ENCODE results near the gene PI4KB.

DNA sequence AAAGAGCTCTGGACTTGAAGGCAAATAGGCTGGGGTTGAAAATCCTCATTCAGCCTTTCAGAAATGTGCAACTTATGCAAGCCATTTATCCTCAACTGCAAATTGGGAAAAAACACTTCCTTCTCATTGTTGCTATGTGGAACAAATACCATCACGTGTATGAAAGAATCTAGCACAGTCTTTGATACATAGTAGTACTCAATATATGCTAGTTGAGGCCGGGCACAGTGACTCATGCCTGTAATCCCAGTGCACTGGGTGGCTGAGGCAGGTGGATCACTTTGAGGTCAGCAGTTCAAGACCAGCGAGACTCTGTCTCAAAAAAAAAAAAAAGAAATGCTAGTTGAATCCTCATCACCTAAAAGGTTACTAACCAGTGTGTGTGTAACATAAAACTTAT is 8.2 kb downstream of the PI4KB start:
- TF ChIP-seq, protein P1, sequence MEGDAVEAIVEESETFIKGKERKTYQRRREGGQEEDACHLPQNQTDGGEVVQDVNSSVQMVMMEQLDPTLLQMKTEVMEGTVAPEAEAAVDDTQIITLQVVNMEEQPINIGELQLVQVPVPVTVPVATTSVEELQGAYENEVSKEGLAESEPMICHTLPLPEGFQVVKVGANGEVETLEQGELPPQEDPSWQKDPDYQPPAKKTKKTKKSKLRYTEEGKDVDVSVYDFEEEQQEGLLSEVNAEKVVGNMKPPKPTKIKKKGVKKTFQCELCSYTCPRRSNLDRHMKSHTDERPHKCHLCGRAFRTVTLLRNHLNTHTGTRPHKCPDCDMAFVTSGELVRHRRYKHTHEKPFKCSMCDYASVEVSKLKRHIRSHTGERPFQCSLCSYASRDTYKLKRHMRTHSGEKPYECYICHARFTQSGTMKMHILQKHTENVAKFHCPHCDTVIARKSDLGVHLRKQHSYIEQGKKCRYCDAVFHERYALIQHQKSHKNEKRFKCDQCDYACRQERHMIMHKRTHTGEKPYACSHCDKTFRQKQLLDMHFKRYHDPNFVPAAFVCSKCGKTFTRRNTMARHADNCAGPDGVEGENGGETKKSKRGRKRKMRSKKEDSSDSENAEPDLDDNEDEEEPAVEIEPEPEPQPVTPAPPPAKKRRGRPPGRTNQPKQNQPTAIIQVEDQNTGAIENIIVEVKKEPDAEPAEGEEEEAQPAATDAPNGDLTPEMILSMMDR (IDR thresholded peaks at IDR 0.05), result no peak
- TF ChIP-seq, protein P2, sequence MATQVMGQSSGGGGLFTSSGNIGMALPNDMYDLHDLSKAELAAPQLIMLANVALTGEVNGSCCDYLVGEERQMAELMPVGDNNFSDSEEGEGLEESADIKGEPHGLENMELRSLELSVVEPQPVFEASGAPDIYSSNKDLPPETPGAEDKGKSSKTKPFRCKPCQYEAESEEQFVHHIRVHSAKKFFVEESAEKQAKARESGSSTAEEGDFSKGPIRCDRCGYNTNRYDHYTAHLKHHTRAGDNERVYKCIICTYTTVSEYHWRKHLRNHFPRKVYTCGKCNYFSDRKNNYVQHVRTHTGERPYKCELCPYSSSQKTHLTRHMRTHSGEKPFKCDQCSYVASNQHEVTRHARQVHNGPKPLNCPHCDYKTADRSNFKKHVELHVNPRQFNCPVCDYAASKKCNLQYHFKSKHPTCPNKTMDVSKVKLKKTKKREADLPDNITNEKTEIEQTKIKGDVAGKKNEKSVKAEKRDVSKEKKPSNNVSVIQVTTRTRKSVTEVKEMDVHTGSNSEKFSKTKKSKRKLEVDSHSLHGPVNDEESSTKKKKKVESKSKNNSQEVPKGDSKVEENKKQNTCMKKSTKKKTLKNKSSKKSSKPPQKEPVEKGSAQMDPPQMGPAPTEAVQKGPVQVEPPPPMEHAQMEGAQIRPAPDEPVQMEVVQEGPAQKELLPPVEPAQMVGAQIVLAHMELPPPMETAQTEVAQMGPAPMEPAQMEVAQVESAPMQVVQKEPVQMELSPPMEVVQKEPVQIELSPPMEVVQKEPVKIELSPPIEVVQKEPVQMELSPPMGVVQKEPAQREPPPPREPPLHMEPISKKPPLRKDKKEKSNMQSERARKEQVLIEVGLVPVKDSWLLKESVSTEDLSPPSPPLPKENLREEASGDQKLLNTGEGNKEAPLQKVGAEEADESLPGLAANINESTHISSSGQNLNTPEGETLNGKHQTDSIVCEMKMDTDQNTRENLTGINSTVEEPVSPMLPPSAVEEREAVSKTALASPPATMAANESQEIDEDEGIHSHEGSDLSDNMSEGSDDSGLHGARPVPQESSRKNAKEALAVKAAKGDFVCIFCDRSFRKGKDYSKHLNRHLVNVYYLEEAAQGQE (IDR thresholded peaks at IDR 0.05; ENCODE audit: insufficient read depth in 1 of 2, low read depth in 2 of 2, low read length in 1 of 2), result no peak
